ENCODE measurements around the gene HAUS8. TPM values are rescaled to one million over a fixed set of nuclear protein-coding genes. Genes with fewer than 3 reads are reported as not detected.

The HAUS8 gene
- total RNA-seq, 1 donor from 2014 or later = 10.8 TPM

Other genes starting within 250 kb of the HAUS8 start
- gene SIN3B, start 246.1 kb downstream of the HAUS8 start, total RNA-seq = 90.8 TPM
- gene F2RL3, start 186.5 kb downstream of the HAUS8 start, total RNA-seq = 2.6 TPM
- 51.8 TPM for gene CPAMD8, start 48.6 kb downstream of the HAUS8 start, total RNA-seq
- gene MYO9B, start 325 bp upstream of the HAUS8 start, total RNA-seq = 77.3 TPM
- 20.2 TPM for gene USE1, start 139.9 kb upstream of the HAUS8 start, total RNA-seq
- 21.9 TPM for gene OCEL1, start 150.8 kb upstream of the HAUS8 start, total RNA-seq
- gene NR2F6, start 170.5 kb upstream of the HAUS8 start, total RNA-seq = 72.1 TPM
- gene USHBP1, start 189.3 kb upstream of the HAUS8 start, total RNA-seq = 7.2 TPM
- 67.7 TPM for gene BABAM1, start 192.0 kb upstream of the HAUS8 start, total RNA-seq
- gene ANKLE1, start 206.4 kb upstream of the HAUS8 start, total RNA-seq = 0.23 TPM
- gene ABHD8, start 228.0 kb upstream of the HAUS8 start, total RNA-seq = 6.3 TPM
- 48.5 TPM for gene MRPL34, start 230.4 kb upstream of the HAUS8 start, total RNA-seq
- 32.0 TPM for gene DDA1, start 234.1 kb upstream of the HAUS8 start, total RNA-seq

Measured in ureter (tissue), 1 donor.